Fibroblast of lung (primary cell): ENCODE results near the gene TMEM120B. TPM values are rescaled to one million over a fixed set of nuclear protein-coding genes. Genes with fewer than 3 reads are reported as not detected.
"Not testable (repeated sequence)": the region's sequence is repeated elsewhere in the genome, so short reads cannot be mapped to it uniquely, and the experiment has no call there.

Experiments
- DNase-seq, 2 donors: peaks; one replicate each; pipeline versions ENCODE4 v3.0.0 to v3.0.0-alpha.2; 2010; ENCODE audit warnings: low read depth in 2 of 2
- H2AFZ ChIP-seq: 2 replicates; pipeline ENCODE4 v1.5.1; 2012; ENCODE audit warnings: low read length, control low read depth, inconsistent platforms
- H3K27ac ChIP-seq: 2 replicates; pipeline ENCODE4 v1.5.1; 2011; ENCODE audit warnings: low read length, control low read depth; ENCODE audit not compliant: insufficient read depth
- H3K27me3 ChIP-seq: 2 replicates; pipeline ENCODE4 v1.5.1; 2011; ENCODE audit warnings: mild to moderate bottlenecking, low read length; ENCODE audit not compliant: control insufficient read depth, insufficient read depth
- H3K36me3 ChIP-seq: 2 replicates; pipeline ENCODE4 v1.5.1; 2011; ENCODE audit warnings: low read length; ENCODE audit not compliant: control insufficient read depth, insufficient read depth
- H3K4me1 ChIP-seq: 2 replicates; pipeline ENCODE4 v1.5.1; 2011; ENCODE audit warnings: low read length; ENCODE audit not compliant: control insufficient read depth, insufficient read depth; ENCODE audit errors: extremely low read depth
- H3K4me2 ChIP-seq: 2 replicates; pipeline ENCODE4 v1.5.1; 2011; ENCODE audit warnings: low read length, control low read depth; ENCODE audit not compliant: insufficient read depth; ENCODE audit errors: extremely low read depth
- H3K4me3 ChIP-seq, 4 experiments: fragments of 200-600 bp in 1 of 4; sonication (generic) in 1 of 4; replicated peaks in 1 of 4; 2 replicates each; pipeline ENCODE4 v1.5.1; 2011 to 2016; ENCODE audit warnings: low read length in 4 of 4, low read depth in 3 of 4, mild to moderate bottlenecking in 3 of 4, control low read depth in 2 of 4, inconsistent platforms in 1 of 4, mixed read lengths in 1 of 4; ENCODE audit not compliant: insufficient read depth in 1 of 4; ENCODE audit errors: control extremely low read depth in 1 of 4
- H3K79me2 ChIP-seq: 2 replicates; pipeline ENCODE4 v1.5.1; 2012; ENCODE audit warnings: mild to moderate bottlenecking, low read length, inconsistent platforms; ENCODE audit not compliant: control insufficient read depth, insufficient read depth
- H3K9ac ChIP-seq: 2 replicates; pipeline ENCODE4 v1.5.1; 2011; ENCODE audit warnings: mild to moderate bottlenecking, low read length, control low read depth; ENCODE audit not compliant: insufficient read depth
- H3K9me3 ChIP-seq: 2 replicates; pipeline ENCODE4 v1.5.1; 2012; ENCODE audit warnings: low read depth, low read length; ENCODE audit not compliant: control insufficient read depth, insufficient read depth
- H4K20me1 ChIP-seq: 2 replicates; pipeline ENCODE4 v1.5.1; 2011; ENCODE audit warnings: low read length; ENCODE audit not compliant: control insufficient read depth, insufficient read depth; ENCODE audit errors: extremely low read depth
- CTCF ChIP-seq, 2 donors: IDR thresholded peaks in 1 of 2; conservative IDR thresholded peaks in 1 of 2; 1 replicate in 1 of 2; 2 replicates in 1 of 2; pipeline ENCODE4 v1.5.1; 2011 to 2012; ENCODE audit warnings: low read length in 2 of 2, control low read depth in 1 of 2, inconsistent platforms in 1 of 2, low read depth in 1 of 2, mild to moderate bottlenecking in 1 of 2
- EZH2 ChIP-seq: IDR thresholded peaks from 2 replicates; pipeline ENCODE4 v1.5.1; 2012; ENCODE audit warnings: low read length, control low read depth, mild to moderate bottlenecking; ENCODE audit errors: missing control alignments
- polyA plus RNA-seq, 2 donors: library from polyadenylated mRNA; depleted of rRNA in 1 of 2; stranded (reverse) in 1 of 2; unstranded in 1 of 2; fragments of >200 nt; gene quantifications; 2 replicates each; pipeline ENCODE4 v1.2.1, GENCODE V29; 2011 to 2012; ENCODE audit warnings: missing spikeins in 1 of 2
- total RNA-seq: library from RNA; depleted of rRNA; stranded (reverse); fragments of >200 nt; gene quantifications from 2 replicates; pipeline ENCODE4 v1.2.1, GENCODE V29; 2014

TMEM120B gene
- total and polyA plus RNA-seq, 2 donors (not counting 1 experiment from before 2014, with no cell fraction given), result 8.6 TPM

DNA sequence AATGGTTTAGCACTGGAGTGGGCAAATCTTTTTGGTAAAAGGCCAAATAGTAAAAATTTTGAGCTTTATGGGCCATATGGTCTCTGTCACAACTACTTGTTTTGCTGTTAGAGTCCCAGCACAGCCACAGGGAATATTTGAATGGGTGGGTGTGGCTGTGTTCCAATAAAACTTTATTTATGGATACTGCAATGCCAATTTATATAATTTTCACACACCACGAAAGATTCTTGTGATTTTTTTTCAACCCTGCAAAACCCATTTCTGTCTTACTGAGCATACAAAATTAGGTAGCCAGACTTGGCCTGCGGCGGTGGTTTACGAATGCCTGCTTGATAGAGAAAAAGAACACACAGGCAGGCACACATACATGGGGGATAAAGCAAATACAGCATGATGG, 28.3 kb downstream of the TMEM120B start:
- Histone ChIP-seq H3K4me3 (no peak overlapping the region), H3K27me3 (no peaks in the 10 kb centered on the region), H3K79me2 (no peaks in the 10 kb centered on the region), H3K27ac (no peak overlapping the region), H3K4me2 (no peak overlapping the region), H3K9me3 (no peaks in the 10 kb centered on the region), H4K20me1 (no peaks in the 10 kb centered on the region), H3K4me1 (no peaks in the 10 kb centered on the region), H3K9ac (no peak overlapping the region), H2AFZ (no peak overlapping the region), H3K36me3 (peaks cover 4% of the 10 kb centered on the region)
- TF ChIP-seq CTCF (conservative IDR thresholded peaks at IDR 0.05 in 1 of 2, IDR thresholded peaks at IDR 0.05 in 1 of 2; ENCODE audit: low read depth in 1 of 2, low read length in 2 of 2) (no peak), EZH2 (no peak)
- DNase-seq, result no peak

DNA sequence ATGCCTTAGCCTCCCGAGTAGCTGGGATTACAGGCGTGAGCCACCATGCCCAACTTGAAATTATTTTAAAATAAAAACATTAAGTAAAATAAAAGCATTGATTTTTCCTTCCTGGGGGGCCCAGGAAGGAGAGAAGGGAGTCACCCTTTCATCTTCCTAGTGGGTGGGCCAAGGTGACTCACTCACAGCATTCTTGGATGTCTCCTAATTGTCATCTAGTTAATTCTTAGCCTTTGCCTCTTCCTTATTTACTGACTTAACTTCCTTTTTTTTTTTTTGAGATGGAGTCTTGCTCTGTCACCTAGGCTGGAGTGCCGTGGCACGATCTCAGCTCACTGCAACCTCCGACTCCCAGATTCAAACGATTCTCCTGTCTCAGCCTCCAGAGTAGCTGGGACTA, 29.2 kb downstream of the TMEM120B start:
- no peaks in the 10 kb centered on the region for H3K79me2 ChIP-seq
- no peaks in the 10 kb centered on the region for H3K4me1 ChIP-seq
- H4K20me1 ChIP-seq, result no peaks in the 10 kb centered on the region
- H3K27me3 ChIP-seq, result no peaks in the 10 kb centered on the region
- peaks cover 4% of the 10 kb centered on the region for H3K36me3 ChIP-seq
- DNase-seq, result no peak
- no peak overlapping the region for H3K4me3 ChIP-seq
- H3K4me2 ChIP-seq, result no peak overlapping the region
- H3K9me3 ChIP-seq, result no peaks in the 10 kb centered on the region
- H3K27ac ChIP-seq, result no peak overlapping the region
- no peak overlapping the region for H3K9ac ChIP-seq
- TF ChIP-seq CTCF (conservative IDR thresholded peaks at IDR 0.05 in 1 of 2, IDR thresholded peaks at IDR 0.05 in 1 of 2; ENCODE audit: low read depth in 1 of 2, low read length in 2 of 2) (no peak), EZH2 (no peak)
- no peak overlapping the region for H2AFZ ChIP-seq

DNA sequence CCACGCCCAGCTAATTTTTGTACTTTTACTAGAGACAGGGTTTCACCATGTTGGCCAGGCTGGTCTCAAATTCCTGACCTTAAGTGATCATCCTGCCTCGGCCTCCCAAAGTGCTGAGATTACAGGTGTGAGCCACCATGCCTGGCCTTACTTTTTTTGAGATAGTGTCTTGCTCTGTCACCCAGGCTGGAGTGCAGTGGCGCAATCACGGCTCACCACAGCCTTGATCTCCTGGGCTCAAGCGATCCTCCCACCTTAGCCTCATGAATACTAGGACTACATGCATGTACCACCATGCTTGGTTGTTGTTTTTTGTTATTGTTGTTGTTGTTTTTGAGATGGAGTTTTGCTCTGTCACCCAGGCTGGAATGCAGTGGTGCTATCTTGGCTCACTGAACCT, 33.0 kb downstream of the TMEM120B start:
- not testable (repeated sequence) for H3K9me3 ChIP-seq, DNase-seq, H3K79me2 ChIP-seq, H3K27ac ChIP-seq, H3K4me2 ChIP-seq, H3K4me3 ChIP-seq, H3K9ac ChIP-seq, H3K27me3 ChIP-seq, H4K20me1 ChIP-seq, H3K36me3 ChIP-seq, H2AFZ ChIP-seq
- peaks cover 10% of the 10 kb centered on the region for H3K4me1 ChIP-seq
